Neural cell (in vitro differentiated cells): Measurements from ENCODE around the gene NECAB3. TPM values are rescaled to one million over a fixed set of nuclear protein-coding genes. Genes with fewer than 3 reads are reported as not detected.

Experiments
- H2AFZ ChIP-seq: fragments of 200-600, 300-800 bp; sonication (generic), shearing (Covaris generic); 2 replicates; pipeline ENCODE4 v1.6.0; 2014; ENCODE audit warnings: low read depth, mild to moderate bottlenecking, antibody characterized with exemption, low read length, moderate library complexity
- H3F3A ChIP-seq: fragments of 200-600 bp; shearing (Covaris generic); 2 replicates; pipeline ENCODE4 v1.6.1; 2016; ENCODE audit warnings: mild to moderate bottlenecking, moderate library complexity, mixed read lengths, antibody characterized with exemption, low read length; ENCODE audit not compliant: insufficient read depth, poor library complexity, severe bottlenecking
- H3K27ac ChIP-seq: fragments of 200-600, 300-800 bp; sonication (generic), shearing (Covaris generic); 2 replicates; pipeline ENCODE4 v1.5.1; 2014; ENCODE audit warnings: mild to moderate bottlenecking, low read length, moderate library complexity
- H3K27me3 ChIP-seq: fragments of 300-800, 200-600 bp; sonication (generic), shearing (Covaris generic); 2 replicates; pipeline ENCODE4 v1.6.0; 2014; ENCODE audit warnings: mild to moderate bottlenecking, low read depth, low read length, moderate library complexity; ENCODE audit not compliant: insufficient read depth
- H3K36me3 ChIP-seq: fragments of 300-800, 200-600 bp; sonication (generic), shearing (Covaris generic); 2 replicates; pipeline ENCODE4 v1.5.1; 2014; ENCODE audit warnings: mild to moderate bottlenecking, antibody characterized with exemption, low read length, moderate library complexity; ENCODE audit not compliant: insufficient read depth
- H3K4me2 ChIP-seq: fragments of 300-800, 200-600 bp; sonication (generic), shearing (Covaris generic); 2 replicates; pipeline ENCODE4 v1.6.0; 2014; ENCODE audit warnings: mild to moderate bottlenecking, low read length
- H3K4me3 ChIP-seq: fragments of 300-800, 200-600 bp; sonication (generic), shearing (Covaris generic); 2 replicates; pipeline ENCODE4 v1.5.1; 2014; ENCODE audit warnings: mild to moderate bottlenecking, low read length, moderate library complexity
- H3K79me2 ChIP-seq: fragments of 200-600 bp; shearing (Covaris generic); replicated peaks from 2 replicates; pipeline ENCODE4 v1.6.0; 2014; ENCODE audit warnings: mild to moderate bottlenecking, low read length, moderate library complexity; ENCODE audit not compliant: insufficient read depth
- H3K9ac ChIP-seq: fragments of 300-800, 200-600 bp; sonication (generic), shearing (Covaris generic); 2 replicates; pipeline ENCODE4 v1.6.1; 2016; ENCODE audit warnings: mild to moderate bottlenecking, low read length, mixed read lengths
- H3K9me2 ChIP-seq: fragments of 200-600 bp; shearing (Covaris generic); 2 replicates; pipeline ENCODE4 v1.6.1; 2016; ENCODE audit warnings: mild to moderate bottlenecking, low read length, mixed read lengths; ENCODE audit not compliant: insufficient read depth
- H3K9me3 ChIP-seq: fragments of 200-600, 300-800 bp; sonication (generic), shearing (Covaris generic); 2 replicates; pipeline ENCODE4 v1.6.1; 2016; ENCODE audit warnings: mild to moderate bottlenecking, mixed run types, low read length, moderate library complexity, mixed read lengths
- H4K20me1 ChIP-seq: fragments of 200-600 bp; shearing (Covaris generic); 2 replicates; pipeline ENCODE4 v1.6.1; 2016; ENCODE audit warnings: mild to moderate bottlenecking, mixed run types; ENCODE audit not compliant: insufficient read depth
- EP300 ChIP-seq: fragments of 450-650 bp; conservative IDR thresholded peaks from 2 replicates; pipeline ENCODE4 v1.6.1; 2014; ENCODE audit warnings: antibody characterized with exemption, mild to moderate bottlenecking, moderate library complexity; ENCODE audit not compliant: poor library complexity, severe bottlenecking
- EZH2 ChIP-seq: fragments of 200-600, 300-800 bp; shearing (Covaris generic), sonication (generic); IDR thresholded peaks from 2 replicates; pipeline ENCODE4 v1.6.1; 2014; ENCODE audit warnings: antibody characterized with exemption, low read length, borderline replicate concordance, mild to moderate bottlenecking; ENCODE audit not compliant: insufficient read depth, poor library complexity, severe bottlenecking
- MXI1 ChIP-seq: fragments of 450-650 bp; conservative IDR thresholded peaks from 2 replicates; pipeline ENCODE4 v1.6.1; 2014; ENCODE audit warnings: antibody characterized with exemption, mild to moderate bottlenecking; ENCODE audit not compliant: poor library complexity, severe bottlenecking
- POLR2AphosphoS5 ChIP-seq: IDR thresholded peaks from 2 replicates; pipeline ENCODE4 v1.6.1; 2012
- RAD21 ChIP-seq: fragments of 450-650 bp; conservative IDR thresholded peaks from 2 replicates; pipeline ENCODE4 v1.6.1; 2014; ENCODE audit warnings: antibody characterized with exemption, mild to moderate bottlenecking, moderate library complexity
- REST ChIP-seq: IDR thresholded peaks from 2 replicates; pipeline ENCODE4 v1.6.1; 2012; ENCODE audit warnings: borderline replicate concordance
- SMC3 ChIP-seq: fragments of 450-650 bp; conservative IDR thresholded peaks from 2 replicates; pipeline ENCODE4 v1.6.1; 2014; ENCODE audit warnings: antibody characterized with exemption, mild to moderate bottlenecking, moderate library complexity; ENCODE audit not compliant: poor library complexity
- TAF1 ChIP-seq: IDR thresholded peaks from 2 replicates; pipeline ENCODE4 v1.6.1; 2012; ENCODE audit warnings: low read depth
- polyA plus RNA-seq: library from polyadenylated mRNA; depleted of rRNA; stranded (reverse); fragments of >200 nt; gene quantifications from 2 replicates; pipeline ENCODE4 v1.2.3, GENCODE V29; 2014
- TF ChIP-seq, protein P1 (sequence below): fragments of 450-650 bp; IDR thresholded peaks from 2 replicates; pipeline ENCODE4 v1.5.1; 2014; ENCODE audit warnings: antibody characterized with exemption, mild to moderate bottlenecking, moderate library complexity; ENCODE audit not compliant: poor library complexity, severe bottlenecking

Gene NECAB3
- polyA plus RNA-seq, 1 donor from 2014 or later, result 21.4 TPM

DNA sequence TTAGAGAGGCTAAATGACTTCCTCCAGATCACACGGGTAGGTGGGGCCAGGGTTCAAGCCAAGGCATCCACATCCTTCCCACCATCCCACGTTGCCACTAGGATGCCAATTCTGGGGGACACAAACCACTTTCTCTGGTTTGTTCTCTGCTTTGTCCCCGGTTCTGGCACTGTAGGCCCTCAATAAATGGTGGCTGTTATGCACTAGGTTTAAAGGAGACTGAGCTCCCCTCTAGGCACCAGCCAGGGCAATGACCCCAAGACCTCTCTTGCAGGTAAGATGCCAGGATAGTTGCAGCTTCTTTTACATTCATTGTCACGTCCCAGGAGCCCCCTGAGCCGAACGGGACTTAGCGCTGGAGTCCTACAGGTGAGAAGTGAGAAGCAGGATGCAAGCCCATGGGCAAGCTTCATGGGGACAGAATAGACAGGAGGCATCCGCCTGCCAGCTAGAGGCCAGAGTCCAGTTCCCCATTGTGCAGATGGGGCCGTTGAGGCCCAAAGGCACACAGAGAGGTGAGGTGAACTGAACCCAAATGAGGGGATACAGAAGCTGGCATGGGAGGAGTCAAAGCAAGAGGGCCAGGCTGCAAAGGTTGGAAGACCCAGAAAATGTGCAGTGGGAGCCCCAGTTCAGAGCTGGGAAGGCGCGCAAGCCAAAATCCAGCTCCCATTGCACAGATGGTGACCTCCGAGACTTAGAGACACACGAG is 45.2 kb upstream of the NECAB3 start:
- peak overlapping the region; percentile 64 for H3K4me3 ChIP-seq
- no peaks in the 10 kb centered on the region for H3K36me3 ChIP-seq
- H3K27ac ChIP-seq, result no peak overlapping the region
- no peaks in the 10 kb centered on the region for H3K79me2 ChIP-seq
- H3K4me2 ChIP-seq, result no peak overlapping the region
- TF ChIP-seq EP300, result no peak
- TF ChIP-seq MXI1, result no peak
- H4K20me1 ChIP-seq, result no peaks in the 10 kb centered on the region
- H3F3A ChIP-seq, result no peaks in the 10 kb centered on the region
- H3K9me2 ChIP-seq, result no peaks in the 10 kb centered on the region
- H2AFZ ChIP-seq, result no peak overlapping the region
- no peaks in the 10 kb centered on the region for H3K9me3 ChIP-seq
- peak overlapping the region; percentile 39 for H3K9ac ChIP-seq
- H3K27me3 ChIP-seq, result no peaks in the 10 kb centered on the region

DNA sequence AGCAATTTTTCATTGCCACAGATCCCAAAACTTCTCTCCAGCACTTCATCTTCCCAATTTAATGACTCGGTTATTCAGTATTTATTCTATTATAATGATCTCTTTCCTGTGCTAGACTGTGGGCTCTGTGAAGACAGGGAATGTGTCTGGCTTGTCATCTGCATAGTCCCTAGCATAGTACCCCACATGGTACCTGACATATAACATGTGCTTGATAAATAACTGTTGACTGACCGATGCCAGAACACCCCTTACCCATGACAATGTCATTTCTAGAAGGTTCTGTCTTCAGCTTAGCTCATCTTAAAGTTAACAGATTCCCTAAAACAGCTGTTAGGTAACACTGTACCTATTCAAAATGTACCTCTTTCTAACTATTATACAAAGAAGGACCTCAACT is 42.3 kb upstream of the NECAB3 start:
- Histone ChIP-seq H3K9ac (no peak overlapping the region), H3K36me3 (no peaks in the 10 kb centered on the region), H3K27me3 (no peaks in the 10 kb centered on the region), H3K9me3 (no peaks in the 10 kb centered on the region), H3K9me2 (no peaks in the 10 kb centered on the region), H3K79me2 (no peaks in the 10 kb centered on the region), H2AFZ (no peak overlapping the region), H3K4me2 (no peak overlapping the region), H3F3A (no peaks in the 10 kb centered on the region), H3K27ac (no peak overlapping the region), H3K4me3 (no peak overlapping the region), H4K20me1 (no peaks in the 10 kb centered on the region)
- no peak for TF ChIP-seq EP300
- TF ChIP-seq MXI1, result no peak

GRCh38 chr20:33713865-33714367 is 39.7 kb upstream of the NECAB3 start:
- H3F3A ChIP-seq, result no peaks in the 10 kb centered on the region
- no peak overlapping the region for H3K4me3 ChIP-seq
- H2AFZ ChIP-seq, result no peak overlapping the region
- H3K36me3 ChIP-seq, result no peaks in the 10 kb centered on the region
- H3K27ac ChIP-seq, result no peak overlapping the region
- H3K9me2 ChIP-seq, result no peaks in the 10 kb centered on the region
- H3K4me2 ChIP-seq, result no peak overlapping the region
- no peaks in the 10 kb centered on the region for H4K20me1 ChIP-seq
- TF ChIP-seq SMC3, result no peak
- no peak for TF ChIP-seq MXI1
- TF ChIP-seq EZH2, result no peak
- TF ChIP-seq POLR2AphosphoS5, result no peak
- no peak for TF ChIP-seq TAF1
- TF ChIP-seq, protein P1, sequence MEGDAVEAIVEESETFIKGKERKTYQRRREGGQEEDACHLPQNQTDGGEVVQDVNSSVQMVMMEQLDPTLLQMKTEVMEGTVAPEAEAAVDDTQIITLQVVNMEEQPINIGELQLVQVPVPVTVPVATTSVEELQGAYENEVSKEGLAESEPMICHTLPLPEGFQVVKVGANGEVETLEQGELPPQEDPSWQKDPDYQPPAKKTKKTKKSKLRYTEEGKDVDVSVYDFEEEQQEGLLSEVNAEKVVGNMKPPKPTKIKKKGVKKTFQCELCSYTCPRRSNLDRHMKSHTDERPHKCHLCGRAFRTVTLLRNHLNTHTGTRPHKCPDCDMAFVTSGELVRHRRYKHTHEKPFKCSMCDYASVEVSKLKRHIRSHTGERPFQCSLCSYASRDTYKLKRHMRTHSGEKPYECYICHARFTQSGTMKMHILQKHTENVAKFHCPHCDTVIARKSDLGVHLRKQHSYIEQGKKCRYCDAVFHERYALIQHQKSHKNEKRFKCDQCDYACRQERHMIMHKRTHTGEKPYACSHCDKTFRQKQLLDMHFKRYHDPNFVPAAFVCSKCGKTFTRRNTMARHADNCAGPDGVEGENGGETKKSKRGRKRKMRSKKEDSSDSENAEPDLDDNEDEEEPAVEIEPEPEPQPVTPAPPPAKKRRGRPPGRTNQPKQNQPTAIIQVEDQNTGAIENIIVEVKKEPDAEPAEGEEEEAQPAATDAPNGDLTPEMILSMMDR, result no peak
- TF ChIP-seq EP300, result no peak
- no peak for TF ChIP-seq REST
- TF ChIP-seq RAD21, result no peak
- H3K9me3 ChIP-seq, result no peaks in the 10 kb centered on the region
- H3K79me2 ChIP-seq, result no peaks in the 10 kb centered on the region
- H3K27me3 ChIP-seq, result no peaks in the 10 kb centered on the region
- H3K9ac ChIP-seq, result no peak overlapping the region
